RPMI8226 (cell line): ENCODE results near the gene RNF220.

Experiments
- DNase-seq: peaks from one replicate; pipeline ENCODE4 v3.0.0-alpha.2; 2015

RNF220 gene

GRCh38 chr1:44436401-44437106, 31.5 kb downstream of the RNF220 start:
- no peak for DNase-seq

- no peak for DNase-seq
Observed at GRCh38 chr1:44437107-44437716, 32.2 kb downstream of the RNF220 start.

- DNase-seq: no peak
Observed at GRCh38 chr1:44442791-44443190, 37.7 kb downstream of the RNF220 start.

- DNase-seq: no peak
Observed at GRCh38 chr1:44447051-44447810, 42.2 kb downstream of the RNF220 start.

GRCh38 chr1:44453798-44454349, 48.8 kb downstream of the RNF220 start:
- DNase-seq: no peak

GRCh38 chr1:44454704-44455103, 49.6 kb downstream of the RNF220 start:
- no peak for DNase-seq

GRCh38 chr1:44460107-44460882, 55.2 kb downstream of the RNF220 start:
- DNase-seq: no peak

GRCh38 chr1:44464361-44464760, 59.3 kb downstream of the RNF220 start:
- no peak for DNase-seq

- DNase-seq: no peak
Observed at GRCh38 chr1:44467566-44467965, 62.5 kb downstream of the RNF220 start.

- no peak for DNase-seq
Observed at GRCh38 chr1:44471911-44472453, 66.9 kb downstream of the RNF220 start.

GRCh38 chr1:44472620-44473525, 67.8 kb downstream of the RNF220 start:
- DNase-seq: no peak

GRCh38 chr1:44476891-44477290, 71.8 kb downstream of the RNF220 start:
- DNase-seq: no peak

- DNase-seq: no peak
Observed at GRCh38 chr1:44481701-44482100, 76.6 kb downstream of the RNF220 start.

- DNase-seq: no peak
Observed at GRCh38 chr1:44483089-44483874, 78.2 kb downstream of the RNF220 start.

- no peak for DNase-seq
Observed at GRCh38 chr1:44484155-44484688, 79.2 kb downstream of the RNF220 start.

- no peak for DNase-seq
Observed at GRCh38 chr1:44485229-44485933, 80.3 kb downstream of the RNF220 start.

GRCh38 chr1:44485934-44486460, 80.9 kb downstream of the RNF220 start:
- no peak for DNase-seq

GRCh38 chr1:44489481-44489880, 84.4 kb downstream of the RNF220 start:
- DNase-seq: no peak

GRCh38 chr1:44496541-44497171, 91.6 kb downstream of the RNF220 start:
- no peak for DNase-seq
